ENCODE measurements around the gene SLC25A45. TPM values are rescaled to one million over a fixed set of nuclear protein-coding genes. Genes with fewer than 3 reads are reported as not detected.
A peak's percentile ranks its signal among the peaks of the same experiment; 100 is the strongest.

SLC25A45 gene
- total and polyA plus RNA-seq, 5 donors = 5.5 to 7.7 (median 7.1) TPM

GRCh38 chr11:65426839-65427690 lies 44.6 kb upstream of the SLC25A45 start:
- peak in 1 of 2 donors; percentile 3 for ATAC-seq
- peaks cover 8% of the 10 kb centered on the region for H3K4me1 ChIP-seq (ENCODE audit: control insufficient read depth, insufficient read depth, low read length)

GRCh38 chr11:65425971-65426838 lies 43.8 kb upstream of the SLC25A45 start:
- Histone ChIP-seq H3K4me3 (ENCODE audit: low read length) (peak overlapping the region; percentile 83), H3K9me3 (ENCODE audit: control insufficient read depth, low read length) (no peaks in the 10 kb centered on the region), H3K4me1 (ENCODE audit: control insufficient read depth, insufficient read depth, low read length) (peaks cover 8% of the 10 kb centered on the region), H3K27ac (ENCODE audit: low read length) (peak overlapping the region; percentile 65), H3K27me3 (ENCODE audit: control insufficient read depth, insufficient read depth) (no peaks in the 10 kb centered on the region)
- ATAC-seq (no peak), DNase-seq (no peak)
- WGBS = under 1% methylated on average over 9 of the region's 9 CpGs
- intact Hi-C loops (cut with DNase I) = loop anchor here in 1 of 4 donors (5.0 kb wide), 1 partner anchor 76 kb away; no protein-coding TSS in a partner anchor

More at GRCh38 chr11:65426839-65427690, 44.6 kb upstream of the SLC25A45 start:
- H3K9me3 ChIP-seq (ENCODE audit: control insufficient read depth, low read length) = no peaks in the 10 kb centered on the region
- no peaks in the 10 kb centered on the region for H3K27me3 ChIP-seq (ENCODE audit: control insufficient read depth, insufficient read depth)
- peak in 2 of 3 donors; percentile 29 to 32 for DNase-seq
- peak overlapping the region; percentile 84 for H3K27ac ChIP-seq (ENCODE audit: low read length)
- 9% methylated on average over 10 of the region's 10 CpGs for WGBS
- intact Hi-C loops (cut with DNase I) = loop anchor here in 1 of 4 donors (5.0 kb wide), 1 partner anchor 75 kb away; no protein-coding TSS in a partner anchor
- peak overlapping the region; percentile 83 for H3K4me3 ChIP-seq (ENCODE audit: low read length)

GRCh38 chr11:65425105-65425970 lies 42.9 kb upstream of the SLC25A45 start:
- intact Hi-C loops (cut with DNase I) = loop anchor here in 1 of 4 donors (5.0 kb wide), 1 partner anchor 77 kb away; no protein-coding TSS in a partner anchor
- peaks cover 8% of the 10 kb centered on the region for H3K4me1 ChIP-seq (ENCODE audit: control insufficient read depth, insufficient read depth, low read length)
- no peak for ATAC-seq
- no peaks in the 10 kb centered on the region for H3K27me3 ChIP-seq (ENCODE audit: control insufficient read depth, insufficient read depth)
- peak in 2 of 3 donors; percentile 19 to 44 for DNase-seq
- H3K4me3 ChIP-seq (ENCODE audit: low read length) = peak overlapping the region; percentile 83
- no peaks in the 10 kb centered on the region for H3K9me3 ChIP-seq (ENCODE audit: control insufficient read depth, low read length)
- H3K27ac ChIP-seq (ENCODE audit: low read length) = peak overlapping the region; percentile 98
- WGBS = under 1% methylated on average over 9 of the region's 9 CpGs

DNA sequence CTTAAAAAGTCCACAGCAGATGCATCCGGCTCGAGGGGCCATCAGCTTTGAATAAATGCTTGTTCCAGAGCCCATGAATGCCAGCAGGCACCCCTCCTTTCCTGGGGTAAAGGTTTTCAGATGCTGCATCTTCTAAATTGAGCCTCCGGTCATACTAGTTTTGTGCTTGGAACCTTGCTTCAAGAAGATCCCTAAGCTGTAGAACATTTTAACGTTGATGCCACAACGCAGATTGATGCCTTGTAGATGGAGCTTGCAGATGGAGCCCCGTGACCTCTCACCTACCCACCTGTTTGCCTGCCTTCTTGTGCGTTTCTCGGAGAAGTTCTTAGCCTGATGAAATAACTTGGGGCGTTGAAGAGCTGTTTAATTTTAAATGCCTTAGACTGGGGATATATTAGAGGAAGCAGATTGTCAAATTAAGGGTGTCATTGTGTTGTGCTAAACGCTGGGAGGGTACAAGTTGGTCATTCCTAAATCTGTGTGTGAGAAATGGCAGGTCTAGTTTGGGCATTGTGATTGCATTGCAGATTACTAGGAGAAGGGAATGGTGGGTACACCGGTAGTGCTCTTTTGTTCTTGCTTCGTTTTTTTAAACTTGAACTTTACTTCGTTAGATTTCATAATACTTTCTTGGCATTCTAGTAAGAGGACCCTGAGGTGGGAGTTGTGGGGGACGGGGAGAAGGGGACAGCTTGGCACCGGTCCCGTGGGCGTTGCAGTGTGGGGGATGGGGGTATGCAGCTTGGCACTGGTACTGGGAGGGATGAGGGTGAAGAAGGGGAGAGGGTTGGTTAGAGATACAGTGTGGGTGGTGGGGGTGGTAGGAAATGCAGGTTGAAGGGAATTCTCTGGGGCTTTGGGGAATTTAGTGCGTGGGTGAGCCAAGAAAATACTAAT lies 42.0 kb upstream of the SLC25A45 start:
- intact Hi-C loops (cut with DNase I) = loop anchor here in 2 of 4 donors (5.0 kb wide), 2 partner anchors 73 to 78 kb away; partner anchors contain the start of gene MALAT1 (in 1 of the 2)
- peak; percentile 53 to 87 (median 82) for DNase-seq
- peaks cover 7% of the 10 kb centered on the region for H3K4me1 ChIP-seq (ENCODE audit: control insufficient read depth, insufficient read depth, low read length)
- H3K27ac ChIP-seq (ENCODE audit: low read length) = peak overlapping the region; percentile 98
- no peaks in the 10 kb centered on the region for H3K27me3 ChIP-seq (ENCODE audit: control insufficient read depth, insufficient read depth)
- WGBS = under 1% methylated on average over 18 of the region's 18 CpGs
- H3K9me3 ChIP-seq (ENCODE audit: control insufficient read depth, low read length) = no peaks in the 10 kb centered on the region
- H3K4me3 ChIP-seq (ENCODE audit: low read length) = peak overlapping the region; percentile 83
- no peak for ATAC-seq

DNA sequence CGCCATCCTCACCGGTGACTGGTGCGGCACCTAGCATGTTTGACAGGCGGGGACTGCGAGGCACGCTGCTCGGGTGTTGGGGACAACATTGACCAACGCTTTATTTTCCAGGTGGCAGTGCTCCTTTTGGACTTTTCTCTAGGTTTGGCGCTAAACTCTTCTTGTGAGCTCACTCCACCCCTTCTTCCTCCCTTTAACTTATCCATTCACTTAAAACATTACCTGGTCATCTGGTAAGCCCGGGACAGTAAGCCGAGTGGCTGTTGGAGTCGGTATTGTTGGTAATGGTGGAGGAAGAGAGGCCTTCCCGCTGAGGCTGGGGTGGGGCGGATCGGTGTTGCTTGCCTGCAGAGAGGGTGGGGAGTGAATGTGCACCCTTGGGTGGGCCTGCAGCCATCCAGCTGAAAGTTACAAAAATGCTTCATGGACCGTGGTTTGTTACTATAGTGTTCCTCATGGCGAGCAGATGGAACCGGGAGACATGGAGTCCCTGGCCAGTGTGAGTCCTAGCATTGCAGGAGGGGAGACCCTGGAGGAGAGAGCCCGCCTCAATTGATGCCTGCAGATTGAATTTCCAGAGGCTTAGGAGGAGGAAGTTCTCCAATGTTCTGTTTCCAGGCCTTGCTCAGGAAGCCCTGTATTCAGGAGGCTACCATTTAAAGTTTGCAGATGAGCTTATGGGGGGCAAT lies 41.2 kb upstream of the SLC25A45 start:
- ATAC-seq = no peak
- under 1% methylated on average over 19 of the region's 19 CpGs for WGBS
- intact Hi-C loops (cut with DNase I) = loop anchor here in 2 of 4 donors (2.0 to 5.0 kb wide), 2 partner anchors 74 to 75 kb away; partner anchors contain the start of gene MALAT1 (in 2 of the 2)
- Histone ChIP-seq H3K4me1 (ENCODE audit: control insufficient read depth, insufficient read depth, low read length) (peaks cover 8% of the 10 kb centered on the region), H3K27ac (ENCODE audit: low read length) (peak overlapping the region; percentile 98), H3K4me3 (ENCODE audit: low read length) (peak overlapping the region; percentile 83), H3K27me3 (ENCODE audit: control insufficient read depth, insufficient read depth) (no peaks in the 10 kb centered on the region), H3K9me3 (ENCODE audit: control insufficient read depth, low read length) (no peaks in the 10 kb centered on the region)
- DNase-seq = peak; percentile 37 to 62 (median 61)

- ATAC-seq (peak; percentile 34 to 48), DNase-seq (peak; percentile 95 to 97 (median 97))
- intact Hi-C loops (cut with DNase I) = loop anchor here in 2 of 4 donors (2.0 to 5.0 kb wide), 2 partner anchors 74 to 76 kb away; partner anchors contain the start of gene MALAT1 (in 2 of the 2)
- Histone ChIP-seq H3K27ac (ENCODE audit: low read length) (peak within 1 kb of the TSS; percentile 98), H3K4me3 (ENCODE audit: low read length) (peak within 1 kb of the TSS; percentile 83), H3K4me1 (ENCODE audit: control insufficient read depth, insufficient read depth, low read length) (peaks cover 9% of the 10 kb centered on the region), H3K9me3 (ENCODE audit: control insufficient read depth, low read length) (no peaks in the 10 kb centered on the region), H3K27me3 (ENCODE audit: control insufficient read depth, insufficient read depth) (no peaks in the 10 kb centered on the region)
- under 1% methylated on average over 40 of the region's 40 CpGs for WGBS
Observed at GRCh38 chr11:65422633-65423515, 40.4 kb upstream of the SLC25A45 start, which contains the start of gene NEAT1. TSS of gene NEAT1 (plus strand) at chr11:65422798.

DNA sequence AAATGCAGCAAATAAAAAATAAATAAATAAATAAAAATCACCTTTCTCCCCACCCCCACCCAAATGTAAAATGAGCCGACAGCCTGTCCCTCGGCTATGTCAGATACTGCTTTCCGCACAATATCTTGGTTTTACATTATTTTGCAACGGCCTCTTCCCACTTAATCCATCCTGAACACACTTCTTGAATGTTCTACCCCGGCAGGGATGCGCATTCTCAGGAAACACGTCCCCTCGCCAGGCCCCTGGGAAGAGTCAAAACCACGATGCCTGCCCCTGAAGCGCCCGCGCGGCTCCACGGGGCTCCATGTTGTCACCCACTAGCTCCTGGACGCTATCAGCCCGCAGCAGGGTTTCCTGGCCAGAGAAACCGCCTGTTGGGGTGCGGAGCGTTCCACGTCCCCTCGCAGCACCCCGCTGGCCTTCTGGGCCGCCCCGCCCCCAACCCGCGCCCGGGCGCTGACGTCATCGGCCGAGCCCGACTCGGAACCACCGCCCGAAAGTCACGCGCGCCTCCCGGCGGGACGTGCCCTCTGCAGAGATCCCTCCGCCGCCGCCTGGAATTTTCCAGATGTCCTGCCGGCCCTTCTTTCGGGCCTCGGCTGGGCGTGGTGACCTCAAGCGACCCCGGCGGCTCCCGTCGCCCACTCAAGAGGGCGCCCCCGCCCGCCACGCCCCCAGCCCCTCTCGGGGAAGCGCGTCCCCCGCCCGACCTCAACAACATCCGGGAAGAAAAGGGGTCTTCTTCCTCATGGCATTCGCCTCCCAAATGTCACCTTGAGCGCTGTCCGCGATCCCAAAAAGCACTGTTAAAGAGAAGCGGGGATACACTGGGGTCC lies 39.6 kb upstream of the SLC25A45 start:
- Histone ChIP-seq H3K4me3 (ENCODE audit: low read length) (peak overlapping the region; percentile 83), H3K27ac (ENCODE audit: low read length) (peak overlapping the region; percentile 98), H3K27me3 (ENCODE audit: control insufficient read depth, insufficient read depth) (no peaks in the 10 kb centered on the region), H3K4me1 (ENCODE audit: control insufficient read depth, insufficient read depth, low read length) (peaks cover 13% of the 10 kb centered on the region), H3K9me3 (ENCODE audit: control insufficient read depth, low read length) (no peaks in the 10 kb centered on the region)
- DNase-seq (peak; percentile 99 to 100 (median 99)), ATAC-seq (peak; percentile 54 to 59)
- WGBS = under 1% methylated on average over 68 of the region's 68 CpGs
- intact Hi-C loops (cut with DNase I) = loop anchor here in 2 of 4 donors (2.0 to 5.0 kb wide), 2 partner anchors 75 to 77 kb away; partner anchors contain the start of gene MALAT1 (in 2 of the 2)

All from right cardiac atrium (tissue), 5 donors.